Sigmoid colon (tissue), 7 donors: Measurements from ENCODE around the gene SEMA4G. TPM values are rescaled to one million over a fixed set of nuclear protein-coding genes. Genes with fewer than 3 reads are reported as not detected.

Source experiments
- DNase-seq: peaks from one replicate; pipeline ENCODE4 v3.0.0-alpha.2; 2019
- H3K27ac ChIP-seq, 4 donors: fragments of 200-600 bp; sonication (generic); one replicate each; pipeline ENCODE4 v1.5.1; 2016 to 2019; ENCODE audit warnings: mild to moderate bottlenecking in 1 of 4
- H3K27me3 ChIP-seq, 3 donors: fragments of 200-600 bp; sonication (generic); one replicate each; pipeline ENCODE4 v1.5.1; 2019; ENCODE audit warnings: mild to moderate bottlenecking in 1 of 3
- H3K36me3 ChIP-seq, 4 donors: fragments of 200-600 bp; sonication (generic); one replicate each; pipeline ENCODE4 v1.5.1; 2016 to 2019
- H3K4me1 ChIP-seq, 4 donors: fragments of 200-600 bp; sonication (generic); one replicate each; pipeline ENCODE4 v1.5.1; 2017 to 2019
- H3K4me3 ChIP-seq, 4 donors: fragments of 200-600 bp; sonication (generic); one replicate each; pipeline ENCODE4 v1.5.1; 2017 to 2019; ENCODE audit warnings: mild to moderate bottlenecking in 2 of 4, moderate library complexity in 1 of 4
- H3K9me3 ChIP-seq, 4 donors: fragments of 200-600 bp in 3 of 4; sonication (generic) in 3 of 4; one replicate each; pipeline versions ENCODE4 v1.5.1 to v1.6.1; 2013 to 2019
- EP300 ChIP-seq, 4 donors: sonication (generic); formaldehyde crosslinking; IDR thresholded peaks; one replicate each; pipeline ENCODE4 v1.6.1; 2017; ENCODE audit warnings: antibody characterized with exemption in 4 of 4
- POLR2A ChIP-seq, 2 donors: fragments of 450-650 bp; IDR thresholded peaks; one replicate each; pipeline ENCODE4 v1.6.1; 2016; ENCODE audit warnings: antibody characterized with exemption in 2 of 2, mild to moderate bottlenecking in 2 of 2, moderate library complexity in 2 of 2
- POLR2AphosphoS5 ChIP-seq, 4 donors: sonication (generic); formaldehyde crosslinking; IDR thresholded peaks; one replicate each; pipeline ENCODE4 v1.6.1; 2017; ENCODE audit warnings: antibody characterized with exemption in 4 of 4
- WGBS, 2 donors: extraction: QIAGEN DNeasy Blood & Tissue Kit; methylation state at CpG; one replicate each; pipeline ENCODE4 v1.1.7; 2013; 5-methylcytosine and 5-hydroxymethylcytosine counted together
- intact Hi-C: fragments of 100-400 bp; cut with DNase I; formaldehyde crosslinking; loops from one replicate; pipeline ENCODE4 v1.15.1; 2023
- polyA plus RNA-seq, 3 donors: library from polyadenylated mRNA; stranded (reverse); fragments of 200-250 nt; gene quantifications; one replicate each; pipeline ENCODE4 v1.2.3, GENCODE V29; 2013
- total RNA-seq, 4 donors: library from RNA; depleted of rRNA; stranded (reverse); fragments of >200 nt; gene quantifications; one replicate each; pipeline ENCODE4 v1.1.0, GENCODE V29; 2016
- TF ChIP-seq, protein P1 (sequence below), 4 experiments: fragments of 450-650 bp in 3 of 4; fragments of 200-600 bp in 1 of 4; IDR thresholded peaks; one replicate each; pipeline ENCODE4 v1.5.1; 2016 to 2019; ENCODE audit warnings: antibody characterized with exemption in 4 of 4, mild to moderate bottlenecking in 3 of 4, moderate library complexity in 2 of 4
- donor health status: healthy with polysubstance abuse.
- donor health status: Bipolar disorder and iron deficiency.
- donor health status: healthy.

SEMA4G gene
- total and polyA plus RNA-seq, 7 donors, result 0.49 to 65.8 (median 2.2) TPM

- intact Hi-C loops, result no loop called here
- WGBS, 2 donors, result 95 to 97% methylated on average over 7 of the region's 7 CpGs
- Histone ChIP-seq H3K9me3 (no peaks in the 10 kb centered on the region), H3K27me3 (no peaks in the 10 kb centered on the region), H3K4me3 (no peak overlapping the region), H3K36me3 (peaks cover 5 to 49% (median 8%) of the 10 kb centered on the region in 4 donors), H3K27ac (no peak overlapping the region), H3K4me1 (no peaks in the 10 kb centered on the region)
- peak; percentile 46 for DNase-seq
- no peak for TF ChIP-seq POLR2A (IDR thresholded peaks at IDR 0.05)
- TF ChIP-seq, protein P1, sequence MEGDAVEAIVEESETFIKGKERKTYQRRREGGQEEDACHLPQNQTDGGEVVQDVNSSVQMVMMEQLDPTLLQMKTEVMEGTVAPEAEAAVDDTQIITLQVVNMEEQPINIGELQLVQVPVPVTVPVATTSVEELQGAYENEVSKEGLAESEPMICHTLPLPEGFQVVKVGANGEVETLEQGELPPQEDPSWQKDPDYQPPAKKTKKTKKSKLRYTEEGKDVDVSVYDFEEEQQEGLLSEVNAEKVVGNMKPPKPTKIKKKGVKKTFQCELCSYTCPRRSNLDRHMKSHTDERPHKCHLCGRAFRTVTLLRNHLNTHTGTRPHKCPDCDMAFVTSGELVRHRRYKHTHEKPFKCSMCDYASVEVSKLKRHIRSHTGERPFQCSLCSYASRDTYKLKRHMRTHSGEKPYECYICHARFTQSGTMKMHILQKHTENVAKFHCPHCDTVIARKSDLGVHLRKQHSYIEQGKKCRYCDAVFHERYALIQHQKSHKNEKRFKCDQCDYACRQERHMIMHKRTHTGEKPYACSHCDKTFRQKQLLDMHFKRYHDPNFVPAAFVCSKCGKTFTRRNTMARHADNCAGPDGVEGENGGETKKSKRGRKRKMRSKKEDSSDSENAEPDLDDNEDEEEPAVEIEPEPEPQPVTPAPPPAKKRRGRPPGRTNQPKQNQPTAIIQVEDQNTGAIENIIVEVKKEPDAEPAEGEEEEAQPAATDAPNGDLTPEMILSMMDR (IDR thresholded peaks at IDR 0.05), result no peak
- TF ChIP-seq POLR2AphosphoS5 (IDR thresholded peaks at IDR 0.05), result no peak
- TF ChIP-seq EP300 (IDR thresholded peaks at IDR 0.05), result no peak
Measured at GRCh38 chr10:100980711-100981110, 11.4 kb downstream of the SEMA4G start.

DNA sequence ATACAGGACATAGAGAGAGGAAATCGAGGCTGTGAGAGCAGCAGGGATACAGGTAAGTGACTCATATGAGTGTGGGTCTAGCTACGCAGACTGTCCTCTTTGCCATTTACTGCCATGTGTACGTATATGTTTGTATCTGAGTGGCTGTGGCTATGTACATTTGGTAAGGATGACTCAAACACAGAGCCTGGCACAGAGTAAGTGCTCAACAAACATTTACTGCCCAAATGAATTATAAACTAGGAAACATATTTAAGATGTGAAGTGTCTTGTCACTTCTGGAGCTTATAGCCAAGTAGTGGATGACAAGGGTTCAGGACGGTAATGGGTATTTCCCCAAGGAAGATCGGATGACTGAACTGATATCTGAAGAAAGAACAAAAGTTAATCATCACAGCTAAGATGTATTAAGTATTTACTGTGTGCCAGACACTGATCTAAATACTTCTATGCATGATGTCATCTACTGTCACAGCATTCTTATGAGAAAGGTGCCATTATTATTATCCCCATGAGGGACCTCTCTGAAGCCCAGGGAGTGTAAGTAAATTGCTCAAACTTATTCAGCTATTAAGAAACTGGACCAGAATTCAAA is 12.0 kb downstream of the SEMA4G start:
- H3K36me3 ChIP-seq, result peaks cover 5 to 49% (median 8%) of the 10 kb centered on the region in 4 donors
- no peak for DNase-seq
- H3K4me1 ChIP-seq, result peaks cover 0 to 4% (median 3%) of the 10 kb centered on the region in 4 donors
- no peak overlapping the region for H3K27ac ChIP-seq
- no peaks in the 10 kb centered on the region for H3K27me3 ChIP-seq
- no peak overlapping the region for H3K4me3 ChIP-seq
- no peaks in the 10 kb centered on the region for H3K9me3 ChIP-seq
- WGBS, 2 donors, result 88 to 91% methylated on average over 5 of the region's 5 CpGs
- intact Hi-C loops, result no loop called here
- no peak for TF ChIP-seq POLR2A (IDR thresholded peaks at IDR 0.05)
- TF ChIP-seq POLR2AphosphoS5 (IDR thresholded peaks at IDR 0.05), result no peak
- no peak for TF ChIP-seq EP300 (IDR thresholded peaks at IDR 0.05)

GRCh38 chr10:100982916-100983830 is 13.9 kb downstream of the SEMA4G start:
- Histone ChIP-seq H3K27ac (no peak overlapping the region), H3K27me3 (no peaks in the 10 kb centered on the region), H3K4me1 (peaks cover 0 to 18% (median 16%) of the 10 kb centered on the region in 4 donors), H3K9me3 (no peaks in the 10 kb centered on the region), H3K4me3 (no peak overlapping the region), H3K36me3 (peaks cover 5 to 46% (median 8%) of the 10 kb centered on the region in 4 donors)
- intact Hi-C loops, result no loop called here
- WGBS, 2 donors, result 92% methylated on average over 24 of the region's 24 CpGs
- peak; percentile 59 for DNase-seq
- TF ChIP-seq, protein P1 (IDR thresholded peaks at IDR 0.05), result no peak
- TF ChIP-seq EP300 (IDR thresholded peaks at IDR 0.05), result no peak
- TF ChIP-seq POLR2AphosphoS5 (IDR thresholded peaks at IDR 0.05), result no peak
- no peak for TF ChIP-seq POLR2A (IDR thresholded peaks at IDR 0.05)

DNA sequence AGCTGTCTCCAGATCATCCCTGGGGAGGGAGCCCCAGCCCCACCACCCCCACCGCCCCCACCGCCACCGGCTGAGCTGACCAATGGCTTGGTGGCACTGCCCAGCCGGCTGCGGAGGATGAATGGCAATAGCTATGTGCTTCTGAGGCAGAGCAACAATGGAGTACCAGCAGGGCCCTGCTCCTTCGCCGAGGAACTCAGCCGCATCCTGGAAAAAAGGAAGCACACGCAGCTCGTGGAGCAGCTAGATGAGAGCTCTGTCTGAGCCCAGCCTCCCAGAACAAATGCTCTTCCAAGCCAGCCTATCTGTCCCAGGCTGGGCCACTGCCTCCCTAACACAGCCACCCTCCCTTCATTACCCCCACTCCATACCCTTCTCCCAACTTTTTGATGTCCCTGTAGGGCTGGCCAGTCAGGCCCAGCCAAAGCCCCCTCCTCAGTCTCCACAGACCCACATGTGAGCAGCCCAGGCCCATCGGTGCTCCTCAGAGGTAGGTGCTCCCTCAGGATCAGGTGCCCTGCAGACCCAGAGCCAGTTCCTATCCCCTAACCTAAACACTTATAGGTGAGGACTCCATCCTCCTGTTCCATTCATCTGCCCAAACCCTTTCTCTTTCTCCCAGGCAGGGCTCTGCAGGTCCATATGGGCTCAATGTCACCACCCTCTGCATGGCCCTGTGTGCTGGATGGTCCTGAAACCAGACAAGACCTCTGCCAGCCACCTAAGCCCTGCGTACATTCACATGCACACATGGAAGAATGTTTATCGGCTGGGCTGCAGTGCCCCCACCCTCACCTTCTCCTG is 14.8 kb downstream of the SEMA4G start:
- TF ChIP-seq POLR2AphosphoS5 (IDR thresholded peaks at IDR 0.05) (no peak), EP300 (IDR thresholded peaks at IDR 0.05) (no peak), POLR2A (IDR thresholded peaks at IDR 0.05) (no peak)
- TF ChIP-seq, protein P1 (IDR thresholded peaks at IDR 0.05), result no peak
- WGBS, 2 donors, result 87 to 89% methylated on average over 13 of the region's 13 CpGs
- Histone ChIP-seq H3K4me1 (peaks cover 0 to 27% (median 23%) of the 10 kb centered on the region in 4 donors), H3K4me3 (no peak overlapping the region), H3K27ac (no peak overlapping the region), H3K36me3 (peaks cover 5 to 46% (median 8%) of the 10 kb centered on the region in 4 donors), H3K9me3 (no peaks in the 10 kb centered on the region), H3K27me3 (no peaks in the 10 kb centered on the region)
- intact Hi-C loops, result no loop called here
- DNase-seq, result peak; percentile 45
